GM19023 (cell line): Measurements from ENCODE around the gene SELENOK.
"Not testable (repeated sequence)": the region's sequence is repeated elsewhere in the genome, so short reads cannot be mapped to it uniquely, and the experiment has no call there.

ENCODE experiments used
- ATAC-seq: cut with Tn5 transposase; IDR thresholded peaks from one replicate; pipeline ENCODE4 v1.9.1; 2021; ENCODE audit warnings: mild to moderate bottlenecking, moderate library complexity; ENCODE audit not compliant: unreplicated experiment

Gene SELENOK

GRCh38 chr3:53891497-53892285, at the start of gene SELENOK:
TSS of gene SELENOK (minus strand) at chr3:53891859.
- ATAC-seq: peak; percentile 97

DNA sequence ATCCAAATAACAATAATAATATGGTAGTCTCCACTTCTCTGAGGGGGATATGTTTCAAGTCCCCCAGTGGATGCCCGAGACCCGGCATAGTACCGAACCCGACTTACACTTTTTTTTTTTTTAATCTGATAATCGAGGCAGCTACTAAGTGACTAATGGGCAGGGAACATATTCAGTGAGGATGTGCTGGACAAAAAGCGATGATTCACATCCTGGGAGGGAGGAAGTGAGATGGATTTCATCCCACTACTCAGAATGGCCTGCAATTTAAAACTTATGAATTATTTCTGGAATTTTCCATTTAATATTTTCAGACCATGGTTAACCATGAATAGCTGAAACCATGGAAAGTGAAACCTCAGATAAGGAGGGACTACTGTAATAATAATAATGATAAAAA, 49.5 kb upstream of the SELENOK start:
- no peak for ATAC-seq

- no peak for ATAC-seq
These were observed 49.0 kb upstream of the SELENOK start for GRCh38 chr3:53940623-53941022.

GRCh38 chr3:53939813-53940212, 48.2 kb upstream of the SELENOK start:
- ATAC-seq: no peak

GRCh38 chr3:53939086-53939582, 47.5 kb upstream of the SELENOK start:
- no peak for ATAC-seq

GRCh38 chr3:53938645-53939044, 47.0 kb upstream of the SELENOK start:
- no peak for ATAC-seq

DNA sequence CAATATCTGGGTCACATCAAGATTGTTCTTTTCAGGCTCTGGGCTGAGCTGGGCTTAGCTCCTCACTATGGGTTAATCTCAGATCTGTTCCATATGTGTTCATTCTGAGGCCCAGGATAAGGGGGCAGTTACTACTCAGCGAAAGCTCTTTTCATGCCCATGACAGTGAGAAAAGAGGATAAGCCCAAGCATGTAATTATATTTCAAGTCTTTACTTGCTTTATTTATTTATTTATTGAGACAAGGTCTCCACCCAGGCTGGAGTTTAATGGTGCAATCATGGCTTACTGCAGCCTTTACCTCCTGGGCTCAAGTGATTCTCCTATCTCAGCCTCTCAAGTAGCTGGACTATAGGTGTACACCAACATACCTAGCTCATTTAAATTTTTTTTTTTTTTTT, 44.7 kb upstream of the SELENOK start:
- no peak for ATAC-seq

DNA sequence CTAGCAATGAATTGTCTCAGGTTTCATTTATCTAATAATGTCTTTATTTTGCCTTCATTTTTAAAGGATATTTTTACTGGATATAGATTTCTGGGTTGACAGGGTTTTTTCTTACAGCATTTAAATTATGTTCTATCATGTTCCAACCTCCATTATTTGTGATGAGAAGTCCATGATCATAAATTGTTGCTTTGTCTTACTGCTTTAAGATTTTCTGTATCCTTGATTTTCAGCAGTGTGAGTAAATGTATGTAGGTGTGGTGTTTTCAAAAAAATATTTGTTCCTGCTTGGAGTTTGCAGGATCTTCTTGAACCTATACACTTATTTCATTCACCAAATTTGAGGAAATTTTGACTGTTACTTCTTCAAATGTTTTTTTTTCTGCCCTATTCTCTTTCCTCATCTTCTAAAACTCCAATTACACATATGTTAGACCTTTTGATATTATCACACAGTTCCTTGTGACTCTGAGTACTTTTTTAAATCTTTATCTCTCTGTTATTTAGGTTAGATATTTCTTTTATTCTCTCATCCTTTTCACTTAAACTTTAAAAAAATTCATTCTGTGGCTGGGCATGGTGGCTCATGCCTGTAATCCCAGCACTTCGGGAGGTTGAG, 43.7 kb upstream of the SELENOK start:
- ATAC-seq: no peak

- not testable (repeated sequence) for ATAC-seq
These were observed 35.7 kb upstream of the SELENOK start for GRCh38 chr3:53927208-53927872.

GRCh38 chr3:53921296-53921695, 29.6 kb upstream of the SELENOK start:
- no peak for ATAC-seq

GRCh38 chr3:53919741-53920140, 28.1 kb upstream of the SELENOK start:
- no peak for ATAC-seq

DNA sequence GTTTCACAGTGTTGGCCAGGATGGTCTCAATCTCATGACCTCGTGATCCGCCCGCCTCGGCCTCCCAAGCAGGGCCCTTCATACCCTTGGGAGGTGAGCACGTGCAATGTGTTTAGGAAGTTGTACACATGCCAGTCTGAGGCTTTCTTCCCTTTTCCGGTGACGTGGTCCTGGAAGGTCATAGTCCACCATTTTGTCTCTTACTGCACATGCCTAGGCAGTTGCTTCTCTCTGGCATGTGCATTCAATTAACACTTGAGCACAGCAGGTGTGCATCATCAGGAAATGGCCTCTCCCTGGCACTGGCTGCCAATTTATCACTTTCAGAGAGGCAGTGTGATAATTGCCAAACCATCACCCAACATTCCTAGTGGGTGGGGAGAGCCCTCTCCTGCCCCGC, 21.7 kb upstream of the SELENOK start:
- no peak for ATAC-seq

DNA sequence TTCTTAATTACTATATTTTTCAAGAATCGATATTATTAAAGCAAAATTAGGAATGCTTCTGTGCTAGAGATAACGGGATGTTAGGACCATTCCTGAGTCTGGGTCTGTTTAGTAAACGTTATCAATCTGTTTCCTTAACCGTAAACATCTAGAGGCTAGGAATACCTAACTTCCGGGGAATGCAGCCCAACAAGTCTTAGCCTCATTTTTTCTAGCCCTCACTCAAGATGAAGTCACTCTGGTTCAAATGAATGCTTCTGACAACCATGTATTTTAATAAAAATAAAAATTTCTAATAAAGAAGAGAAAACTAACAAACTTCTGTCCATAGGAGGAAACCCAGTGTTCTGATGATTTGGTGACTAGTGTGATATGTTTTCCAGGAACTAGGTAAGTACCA, 11.1 kb upstream of the SELENOK start:
- no peak for ATAC-seq

DNA sequence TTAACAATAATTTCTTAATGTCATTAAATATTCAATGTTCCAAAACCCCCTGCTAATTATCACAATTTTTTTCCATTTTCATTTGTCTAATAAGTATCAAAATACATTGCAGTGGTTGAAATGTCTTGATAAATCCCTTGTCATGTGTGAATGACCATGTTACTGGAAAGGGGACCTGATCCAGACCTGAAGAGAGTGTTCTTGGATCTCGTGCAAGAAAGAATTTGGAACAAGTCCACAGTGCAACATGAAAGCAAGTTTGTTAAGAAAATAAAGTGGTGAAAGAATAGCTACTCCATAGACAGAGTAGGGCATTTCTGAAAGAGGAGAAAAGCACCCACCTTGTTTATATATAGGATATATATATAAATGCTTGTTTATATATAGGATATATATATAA, 10.4 kb upstream of the SELENOK start:
- ATAC-seq: no peak

- no peak for ATAC-seq
These were observed 9.1 kb upstream of the SELENOK start for GRCh38 chr3:53900666-53901331.

GRCh38 chr3:53899750-53900149, 8.1 kb upstream of the SELENOK start:
- ATAC-seq: no peak

- ATAC-seq: no peak
These were observed 603 bp upstream of the SELENOK start for GRCh38 chr3:53892286-53892637.

- no peak for ATAC-seq
These were observed 758 bp downstream of the SELENOK start for GRCh38 chr3:53890726-53891475.

GRCh38 chr3:53888232-53888631, 3.4 kb downstream of the SELENOK start:
- ATAC-seq: no peak

DNA sequence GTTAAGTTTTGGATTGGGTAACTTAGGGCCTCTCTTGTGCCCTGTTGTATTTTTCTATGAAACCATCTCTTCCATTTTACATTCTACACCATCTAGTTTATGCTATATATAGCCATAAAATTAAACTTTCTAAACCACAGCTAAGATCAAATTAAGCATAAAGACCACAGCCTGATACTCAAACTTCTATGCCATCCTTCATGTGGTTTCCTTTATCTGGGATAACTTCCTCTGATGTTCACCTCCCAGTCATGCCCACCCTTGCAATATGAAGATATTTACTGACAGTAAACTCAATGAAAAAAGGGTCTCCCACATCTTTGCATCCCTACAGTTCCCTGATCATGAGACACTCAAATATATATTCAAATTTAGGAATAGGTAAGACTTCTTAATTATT, 4.2 kb downstream of the SELENOK start:
- no peak for ATAC-seq

GRCh38 chr3:53885239-53885638, 6.4 kb downstream of the SELENOK start:
- no peak for ATAC-seq
